ENCODE results near the gene NTM. TPM values are rescaled to one million over a fixed set of nuclear protein-coding genes. Genes with fewer than 3 reads are reported as not detected.

Gene NTM
- total RNA-seq, 4 donors from 2014 or later, result 3.6 to 11.8 (median 7.8) TPM

- H3K27ac ChIP-seq, result no peak overlapping the region
- no peaks in the 10 kb centered on the region for H3K4me1 ChIP-seq
- WGBS, 2 donors (ENCODE audit: low coverage in 1 of 2), result 75 to 83% methylated on average over 1 to 2 of the region's 8 CpGs
- no peak for ATAC-seq
- no peak overlapping the region for H3K4me3 ChIP-seq
- H3K9me3 ChIP-seq, result no peaks in the 10 kb centered on the region
- TF ChIP-seq POLR2A (IDR thresholded peaks at IDR 0.05) (no peak), EP300 (IDR thresholded peaks at IDR 0.05) (no peak), POLR2AphosphoS5 (IDR thresholded peaks at IDR 0.05) (no peak), CTCF (IDR thresholded peaks at IDR 0.05) (no peak)
- no peaks in the 10 kb centered on the region for H3K27me3 ChIP-seq
- no peaks in the 10 kb centered on the region for H3K36me3 ChIP-seq
Measured at GRCh38 chr11:132352497-132352896, 982.1 kb downstream of the NTM start.

GRCh38 chr11:132353255-132353654, 982.8 kb downstream of the NTM start:
- TF ChIP-seq POLR2AphosphoS5 (IDR thresholded peaks at IDR 0.05), result no peak
- no peak for TF ChIP-seq CTCF (IDR thresholded peaks at IDR 0.05)
- no peak for TF ChIP-seq POLR2A (IDR thresholded peaks at IDR 0.05)
- TF ChIP-seq EP300 (IDR thresholded peaks at IDR 0.05), result no peak
- no peaks in the 10 kb centered on the region for H3K27me3 ChIP-seq
- 84 to 89% methylated on average over 3 to 9 of the region's 15 CpGs for WGBS, 2 donors (ENCODE audit: low coverage in 1 of 2)
- H3K27ac ChIP-seq, result no peak overlapping the region
- ATAC-seq, result no peak
- no peaks in the 10 kb centered on the region for H3K36me3 ChIP-seq
- no peaks in the 10 kb centered on the region for H3K9me3 ChIP-seq
- no peak overlapping the region for H3K4me3 ChIP-seq
- no peaks in the 10 kb centered on the region for H3K4me1 ChIP-seq

DNA sequence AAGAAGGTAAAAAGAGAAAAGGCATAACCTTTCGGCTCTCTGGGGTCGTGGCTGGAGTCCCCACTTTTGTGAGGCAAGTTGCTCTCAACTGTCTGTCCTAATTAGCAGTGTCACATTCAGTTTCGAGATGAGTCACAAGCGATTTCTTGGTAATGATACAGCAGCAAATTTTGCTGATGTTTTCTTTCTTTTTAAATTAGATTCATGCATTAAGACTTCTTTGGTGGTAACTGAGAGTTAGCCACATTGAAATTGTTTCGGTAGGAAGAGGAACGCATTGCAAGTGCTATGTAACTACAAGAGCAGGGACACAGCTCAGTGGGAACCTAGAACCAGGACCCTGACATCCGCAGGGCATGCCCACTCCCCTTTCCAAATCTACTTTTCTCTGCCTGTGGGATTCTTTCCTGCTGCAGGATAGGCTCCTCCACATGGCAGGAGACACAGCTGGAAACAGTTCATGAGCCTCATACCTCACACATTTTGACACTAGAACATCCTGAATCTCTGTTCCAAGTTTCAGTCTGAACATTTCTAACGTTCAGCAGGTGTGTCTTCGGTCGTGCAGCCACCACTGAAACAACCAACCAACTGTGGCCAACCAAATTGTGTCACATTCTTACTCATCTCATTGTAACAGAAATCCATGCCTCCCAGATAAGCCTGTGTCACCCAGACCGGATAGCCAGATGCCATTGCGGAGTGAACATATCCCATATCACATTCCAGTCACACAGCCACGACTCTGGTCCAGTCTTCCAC, 987.6 kb downstream of the NTM start:
- no peaks in the 10 kb centered on the region for H3K36me3 ChIP-seq
- ATAC-seq, result no peak
- no peak for TF ChIP-seq CTCF (IDR thresholded peaks at IDR 0.05)
- no peak for TF ChIP-seq POLR2AphosphoS5 (IDR thresholded peaks at IDR 0.05)
- TF ChIP-seq EP300 (IDR thresholded peaks at IDR 0.05), result no peak
- TF ChIP-seq POLR2A (IDR thresholded peaks at IDR 0.05), result no peak
- no peak overlapping the region for H3K27ac ChIP-seq
- WGBS, 2 donors (ENCODE audit: low coverage in 1 of 2), result 77% methylated on average over 12 to 13 of the region's 13 CpGs
- H3K27me3 ChIP-seq, result no peaks in the 10 kb centered on the region
- no peak overlapping the region for H3K4me3 ChIP-seq
- no peaks in the 10 kb centered on the region for H3K4me1 ChIP-seq
- no peaks in the 10 kb centered on the region for H3K9me3 ChIP-seq

- WGBS, 2 donors (ENCODE audit: low coverage in 1 of 2), result 70% methylated on average over 4 of the region's 4 CpGs; no CpG with 5 or more reads in 1 of the 2 donors
- ATAC-seq, result no peak
- H3K9me3 ChIP-seq, result no peaks in the 10 kb centered on the region
- H3K4me3 ChIP-seq, result no peak overlapping the region
- H3K4me1 ChIP-seq, result no peaks in the 10 kb centered on the region
- TF ChIP-seq POLR2AphosphoS5 (IDR thresholded peaks at IDR 0.05), result no peak
- TF ChIP-seq EP300 (IDR thresholded peaks at IDR 0.05), result no peak
- TF ChIP-seq POLR2A (IDR thresholded peaks at IDR 0.05), result no peak
- no peak for TF ChIP-seq CTCF (IDR thresholded peaks at IDR 0.05)
- no peaks in the 10 kb centered on the region for H3K27me3 ChIP-seq
- H3K36me3 ChIP-seq, result no peaks in the 10 kb centered on the region
- no peak overlapping the region for H3K27ac ChIP-seq
Measured at GRCh38 chr11:132358573-132358953, 988.1 kb downstream of the NTM start.

DNA sequence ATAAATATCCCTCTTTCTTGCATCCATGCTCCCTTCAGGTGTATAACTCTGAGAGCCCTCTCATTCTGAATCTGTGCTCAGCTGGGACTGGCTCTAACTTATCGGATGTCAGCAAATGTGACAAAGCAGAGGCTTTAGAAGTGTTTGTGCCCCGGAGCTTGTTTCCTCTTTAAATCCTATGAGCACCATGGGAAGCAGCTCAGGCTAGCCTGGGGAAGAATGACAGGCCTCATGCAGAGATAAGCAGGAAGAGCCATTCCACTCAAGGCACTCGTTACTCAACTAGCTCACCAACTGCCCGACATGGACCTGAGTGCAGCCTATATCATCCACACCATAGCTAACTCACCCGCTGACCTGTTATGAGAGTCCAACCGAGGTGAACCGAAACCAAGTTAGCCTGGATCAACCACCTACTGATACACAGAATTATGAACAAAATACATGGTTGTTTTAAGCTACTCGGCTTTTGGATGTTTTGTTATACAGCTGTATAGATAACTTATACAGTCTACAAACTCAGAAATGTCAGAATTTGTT, 990.7 kb downstream of the NTM start:
- TF ChIP-seq POLR2AphosphoS5 (IDR thresholded peaks at IDR 0.05) (no peak), POLR2A (IDR thresholded peaks at IDR 0.05) (no peak), CTCF (IDR thresholded peaks at IDR 0.05) (no peak), EP300 (IDR thresholded peaks at IDR 0.05) (no peak)
- Histone ChIP-seq H3K9me3 (no peaks in the 10 kb centered on the region), H3K4me3 (no peak overlapping the region), H3K27me3 (no peaks in the 10 kb centered on the region), H3K4me1 (no peaks in the 10 kb centered on the region), H3K36me3 (no peaks in the 10 kb centered on the region), H3K27ac (no peak overlapping the region)
- WGBS, 2 donors (ENCODE audit: low coverage in 1 of 2), result 71 to 85% methylated on average over 4 to 6 of the region's 8 CpGs
- no peak for ATAC-seq
